COLO668 (cell line): ENCODE results near the gene EXOSC2.

Experiments
- DNase-seq: peaks from one replicate; lab custom pipeline; 2025; ENCODE audit not compliant: unreplicated experiment; lab: John Stamatoyannopoulos, UW

The EXOSC2 gene

DNA sequence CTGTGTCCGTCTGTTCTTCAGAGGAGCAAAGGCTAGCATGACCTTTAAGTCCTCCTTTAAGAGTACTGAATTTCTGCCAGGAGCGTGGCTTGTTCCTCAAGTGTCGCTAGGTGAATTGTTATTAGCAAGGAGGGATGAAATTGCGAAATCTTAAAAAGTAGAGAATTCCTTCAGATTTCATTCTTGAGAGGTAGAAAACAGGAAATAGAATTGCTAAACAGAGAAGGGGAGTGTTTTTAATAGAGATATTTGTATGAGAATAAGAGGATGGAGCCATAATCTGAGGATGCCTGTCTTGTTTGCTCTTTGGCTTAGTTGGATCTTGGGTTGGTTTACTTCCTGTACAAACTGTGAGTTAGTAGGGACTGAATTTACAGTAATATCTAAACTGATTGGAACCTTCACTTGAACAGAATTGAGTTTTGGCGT lies 39.2 kb downstream of the EXOSC2 start:
- no peak for DNase-seq

DNA sequence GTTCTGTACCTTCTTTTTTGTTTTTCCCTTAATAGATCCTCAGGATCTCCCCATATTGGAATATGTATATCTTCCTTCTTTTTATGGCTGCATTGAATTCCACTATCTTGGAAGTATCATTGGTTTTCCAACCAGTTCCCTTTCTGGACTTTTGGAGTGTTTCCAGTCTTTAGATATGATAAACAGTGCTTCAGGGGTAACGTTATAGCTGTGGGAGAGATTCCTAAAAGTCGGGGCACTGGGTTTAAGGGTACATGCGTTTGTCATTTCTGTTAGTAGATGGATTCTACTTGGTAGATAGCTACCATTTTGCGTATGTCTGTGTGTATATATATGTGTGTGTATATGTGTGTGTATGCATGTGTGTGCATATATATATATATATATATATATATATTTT lies 42.0 kb downstream of the EXOSC2 start:
- DNase-seq = no peak

DNA sequence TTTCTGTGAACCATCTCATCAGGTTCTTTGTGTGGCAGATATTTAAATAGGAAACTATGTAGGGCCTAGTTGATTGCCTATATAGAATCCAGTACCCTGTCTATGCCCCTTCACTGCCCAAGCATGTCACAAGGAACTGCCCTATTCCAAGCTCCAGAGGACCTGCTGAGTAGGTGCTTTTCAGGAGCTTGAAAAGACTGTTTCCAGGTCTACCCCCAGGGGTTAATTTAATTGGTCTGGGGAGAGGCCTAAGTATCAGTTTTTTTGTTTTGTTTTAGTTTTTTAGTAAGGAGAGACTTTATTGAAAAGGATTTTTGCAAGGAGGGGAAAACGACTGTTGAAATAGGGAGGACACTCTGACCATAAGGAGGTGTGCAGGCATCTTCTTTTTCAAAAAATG lies 43.3 kb downstream of the EXOSC2 start:
- no peak for DNase-seq

DNA sequence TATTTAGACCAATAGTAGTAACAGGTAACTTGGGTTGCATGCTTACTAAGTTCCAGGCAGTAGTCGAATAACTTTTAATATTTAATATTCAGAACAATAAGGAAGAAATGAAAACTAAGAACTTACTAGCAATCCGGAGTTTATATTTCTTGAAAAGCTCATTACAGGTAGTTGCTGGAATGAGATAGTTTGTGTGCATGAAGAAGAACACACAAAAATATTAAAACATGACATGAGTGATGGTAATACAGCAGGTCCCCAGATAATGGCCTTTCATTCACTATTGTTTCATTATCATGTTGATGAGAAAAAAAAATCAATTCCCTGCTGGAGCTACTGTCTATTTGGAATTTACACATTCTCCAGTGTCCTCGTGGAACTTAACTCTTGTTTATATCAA lies 44.7 kb downstream of the EXOSC2 start:
- no peak for DNase-seq

DNA sequence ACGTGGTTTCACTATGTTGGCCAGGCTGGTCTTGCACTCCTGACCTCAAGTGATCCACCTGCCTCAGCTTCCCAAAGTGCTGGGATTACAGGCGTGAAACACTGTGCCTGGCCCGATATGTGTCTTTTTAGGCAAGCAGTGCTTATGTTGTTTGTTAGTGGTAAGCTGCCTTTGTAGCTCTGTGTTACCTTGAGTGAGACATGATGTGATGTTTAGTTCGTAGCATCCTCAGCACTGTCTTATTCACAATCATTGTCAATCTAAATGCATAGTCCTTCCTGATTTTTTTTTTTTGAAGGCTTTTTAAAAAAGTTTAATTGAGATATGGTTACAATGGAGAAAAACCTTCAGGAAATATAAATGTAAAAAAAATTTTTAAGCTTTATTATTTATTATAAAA lies 45.5 kb downstream of the EXOSC2 start:
- no peak for DNase-seq

DNA sequence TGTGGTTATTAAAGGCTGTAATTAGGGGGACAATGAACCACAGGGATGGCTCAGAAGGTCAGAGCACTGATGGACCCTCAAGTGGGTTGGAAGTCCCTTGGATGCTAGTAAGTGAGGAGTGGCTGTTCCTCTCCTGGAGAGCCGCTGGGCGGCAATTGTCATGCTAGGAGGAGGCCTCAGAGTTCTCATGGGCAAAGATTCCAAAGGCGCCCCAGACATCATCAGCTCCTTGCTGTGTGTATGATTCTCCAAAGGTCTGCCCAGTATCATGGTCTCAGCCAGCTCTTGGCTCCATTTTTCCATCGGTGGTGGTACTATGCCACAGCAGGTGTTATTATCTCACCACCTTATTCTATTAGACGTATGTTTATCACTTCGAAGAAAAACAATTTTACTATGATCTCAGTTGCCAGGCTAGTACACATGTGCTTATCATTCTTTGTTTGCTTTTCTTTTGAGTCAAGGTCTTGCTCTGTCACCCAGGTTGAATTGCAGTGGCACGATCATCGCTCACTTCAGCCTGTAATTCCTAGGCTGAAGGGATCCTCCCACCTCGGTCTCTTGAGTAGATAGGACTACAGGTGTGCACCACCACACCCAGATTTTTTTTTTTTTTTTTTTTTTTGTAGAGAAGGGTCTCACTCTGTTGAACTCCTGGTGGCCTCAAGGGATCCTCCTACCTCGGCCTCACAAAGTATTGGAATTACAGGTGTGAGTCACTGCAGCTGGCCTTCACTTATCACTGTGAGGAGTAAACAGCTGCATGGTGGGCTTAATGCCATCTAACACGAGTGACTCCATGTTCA lies 46.8 kb downstream of the EXOSC2 start:
- no peak for DNase-seq

DNA sequence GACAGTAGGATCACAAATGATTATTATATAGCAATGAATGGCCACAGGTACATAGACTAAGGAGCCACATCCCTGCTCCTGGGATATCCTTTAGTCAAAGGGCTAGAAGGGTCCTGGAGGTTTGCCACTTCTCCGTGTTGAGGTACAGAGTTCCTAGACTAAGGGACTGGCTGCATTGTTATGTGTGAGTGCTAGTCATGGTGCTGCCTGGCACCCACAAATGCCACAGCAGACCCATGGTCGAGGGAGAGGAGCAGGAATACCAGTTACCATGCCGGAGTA lies 47.4 kb downstream of the EXOSC2 start:
- DNase-seq = no peak

DNA sequence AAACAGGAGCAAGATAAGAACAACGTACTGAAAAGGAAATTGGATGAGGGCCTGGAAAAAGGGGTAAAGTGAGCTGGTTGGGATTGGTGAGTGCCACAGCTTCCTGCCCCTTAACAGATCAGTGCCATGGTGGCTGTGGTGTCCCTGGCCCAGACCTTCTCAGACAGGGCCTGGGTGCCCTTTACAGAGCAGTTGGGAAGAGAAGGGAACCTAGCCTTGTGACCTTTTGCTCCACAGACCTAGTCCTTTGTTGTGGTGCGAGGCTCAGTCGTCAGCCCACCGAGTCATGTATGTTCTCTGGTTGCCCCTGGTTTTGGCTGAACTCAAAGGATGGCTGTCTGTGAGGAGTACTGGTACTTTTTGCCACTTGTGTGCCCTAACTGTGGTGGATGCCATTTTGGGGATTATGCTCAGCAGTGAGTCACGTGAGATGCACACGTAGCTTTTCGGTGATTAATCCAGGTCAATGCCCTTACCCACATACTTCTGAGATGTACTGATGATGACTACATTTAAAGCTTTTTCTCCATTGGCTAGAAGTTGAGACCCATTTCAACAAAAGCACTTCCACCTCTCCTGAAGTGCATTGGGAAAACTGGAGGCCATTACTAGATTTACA lies 48.4 kb downstream of the EXOSC2 start:
- no peak for DNase-seq

DNA sequence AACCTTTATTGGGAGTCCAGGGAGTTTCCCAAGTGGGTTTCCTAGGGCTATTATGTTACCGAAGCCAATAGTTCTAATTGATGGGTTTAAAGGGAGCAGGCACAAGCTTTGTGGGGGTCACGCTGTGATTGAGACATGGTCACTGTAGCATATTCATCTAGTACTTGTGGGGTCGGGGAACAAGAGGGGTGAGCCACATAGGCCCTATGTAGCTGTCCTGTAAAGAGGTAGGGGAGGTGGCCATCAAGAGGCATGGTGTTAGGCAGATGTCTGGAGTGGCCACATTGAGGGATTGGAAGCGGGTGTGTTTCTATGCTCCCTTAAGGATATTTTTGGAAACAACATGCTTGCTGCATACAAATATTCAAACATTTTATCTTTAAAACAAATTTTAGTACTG lies 50.1 kb downstream of the EXOSC2 start:
- no peak for DNase-seq

DNA sequence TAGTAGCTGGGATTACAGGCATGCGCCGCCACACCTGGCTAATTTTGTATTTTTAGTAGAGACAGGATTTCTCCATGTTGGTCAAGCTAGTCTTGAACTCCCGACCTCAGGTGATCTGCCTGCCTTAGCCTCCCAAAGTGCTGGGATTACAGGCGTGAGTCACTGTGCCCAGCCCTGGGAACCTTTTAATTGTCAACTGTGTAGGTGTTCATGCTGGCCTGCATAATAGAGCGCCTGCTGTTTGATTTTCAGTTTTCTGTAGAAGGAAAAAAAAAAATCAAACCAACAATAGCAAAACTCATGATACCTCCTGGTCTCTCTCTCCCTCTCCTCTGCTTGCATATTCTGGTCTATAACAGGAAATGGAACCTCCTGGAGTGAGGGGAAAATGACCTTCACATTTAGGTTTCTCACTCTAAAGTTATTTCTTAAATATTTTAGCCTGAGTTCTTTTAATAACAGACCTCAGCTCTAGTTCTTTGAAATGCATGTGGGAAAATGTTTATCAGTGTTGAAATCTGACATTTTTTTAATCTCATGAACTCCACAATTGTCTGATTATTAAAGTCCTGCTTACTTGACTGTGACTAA lies 51.7 kb downstream of the EXOSC2 start:
- DNase-seq = no peak

DNA sequence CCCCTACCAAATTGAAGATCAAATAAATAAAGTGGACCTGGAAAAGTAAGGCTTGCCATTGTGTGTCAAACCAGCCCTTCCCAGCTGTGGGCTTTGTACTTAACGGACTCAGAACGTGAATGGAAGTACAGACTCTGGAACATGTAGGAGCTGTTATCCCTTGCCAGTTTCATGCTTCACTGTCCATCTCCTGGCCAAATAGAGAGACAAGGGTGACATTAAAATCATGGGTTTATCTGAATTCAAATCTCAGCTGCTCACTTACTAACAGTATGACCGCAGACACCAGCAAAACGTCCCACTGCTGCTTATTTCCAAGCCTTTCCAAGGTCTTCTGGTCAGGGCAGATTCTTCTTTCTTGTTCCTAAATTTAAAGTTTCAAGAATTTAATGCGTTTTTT lies 52.2 kb downstream of the EXOSC2 start:
- no peak for DNase-seq

DNA sequence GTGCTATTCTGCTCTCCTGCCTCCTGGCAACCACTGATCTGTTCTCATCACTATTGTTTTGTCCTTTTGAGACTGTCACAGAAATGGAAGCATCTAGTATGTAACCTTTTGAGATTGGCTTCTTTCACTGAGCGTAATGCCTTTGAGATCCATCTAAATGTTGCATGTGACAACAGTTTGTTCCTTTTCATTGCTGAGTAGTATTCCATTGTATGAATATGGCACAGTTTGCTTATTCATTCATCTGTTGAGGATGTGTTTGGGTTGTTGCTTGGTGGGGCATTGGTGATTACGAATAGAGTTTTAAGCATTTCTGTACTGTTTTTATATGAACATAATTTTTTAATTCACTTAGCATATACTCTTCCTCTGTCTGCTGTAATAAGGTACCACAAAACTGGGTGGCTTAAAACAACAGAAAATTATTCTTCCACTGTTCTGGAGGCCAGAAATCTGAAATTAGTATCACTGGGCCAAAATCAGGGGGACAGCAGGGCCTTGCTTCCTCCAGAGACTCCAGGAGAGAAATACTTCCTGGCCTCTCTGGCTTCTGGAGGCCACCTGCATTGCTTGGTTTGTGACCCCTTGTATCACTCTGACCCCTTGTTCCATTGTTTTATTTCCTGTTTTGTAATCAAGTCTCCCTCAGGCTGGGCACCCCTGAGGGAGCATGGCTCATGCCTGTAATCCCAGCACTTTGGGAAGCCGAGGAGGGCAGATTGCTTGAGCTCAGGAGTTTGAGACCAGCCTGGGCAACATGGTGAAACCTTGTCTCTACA lies 53.0 kb downstream of the EXOSC2 start:
- DNase-seq = no peak

DNA sequence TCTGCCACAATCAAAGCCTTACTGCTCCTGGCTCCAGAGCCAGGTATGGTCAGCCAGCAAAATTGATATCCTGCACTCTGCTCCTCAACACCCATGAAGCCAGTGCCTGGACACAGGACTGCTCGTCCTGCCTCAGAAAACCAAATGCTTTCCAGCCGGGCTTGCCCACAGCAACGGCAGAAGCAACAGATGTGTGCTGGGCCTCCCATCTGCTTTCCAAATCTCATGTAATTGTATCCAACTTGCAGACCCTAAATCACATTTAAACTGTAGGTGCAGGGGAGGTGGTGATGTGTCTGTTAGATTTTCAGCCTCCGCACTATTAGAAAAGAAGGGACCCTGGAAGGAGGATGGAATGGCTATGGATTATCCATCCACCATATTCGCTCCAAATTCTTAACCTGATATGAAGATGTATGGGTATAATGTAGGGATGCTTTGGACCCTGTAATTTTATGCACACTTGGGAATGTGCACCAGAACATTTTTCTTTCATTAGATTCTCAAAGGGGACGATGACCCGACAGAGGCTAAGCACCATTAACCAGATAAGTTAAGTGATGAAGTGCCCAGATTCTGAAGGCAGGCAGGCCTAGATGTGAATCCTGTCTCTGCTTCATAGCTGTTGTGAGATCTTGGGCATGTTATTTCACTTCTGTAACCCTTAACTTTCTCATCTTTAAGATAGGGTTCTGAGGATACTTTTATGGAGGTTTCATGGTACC lies 58.2 kb downstream of the EXOSC2 start:
- no peak for DNase-seq
